GM18517 (cell line): ENCODE measurements around the gene FOXN3.

ENCODE experiments used
- ATAC-seq: cut with Tn5 transposase; IDR thresholded peaks from one replicate; pipeline ENCODE4 v1.9.1; 2021; ENCODE audit warnings: mild to moderate bottlenecking, moderate library complexity; ENCODE audit not compliant: unreplicated experiment

The FOXN3 gene

GRCh38 chr14:89417091-89417464 is at the start of gene FOXN3:
TSS of gene FOXN3 (minus strand) at chr14:89417233. CDS start at chr14:89412476, 4,757 bp downstream.
- ATAC-seq, result peak; percentile 21

GRCh38 chr14:89466484-89466883 is 49.5 kb upstream of the FOXN3 start:
- ATAC-seq, result no peak

GRCh38 chr14:89465876-89466275 is 48.8 kb upstream of the FOXN3 start:
- ATAC-seq, result no peak

- ATAC-seq, result no peak
These were observed 44.2 kb upstream of the FOXN3 start for GRCh38 chr14:89461256-89461655.

- no peak for ATAC-seq
These were observed 41.8 kb upstream of the FOXN3 start for GRCh38 chr14:89458713-89459420.

- ATAC-seq, result no peak
These were observed 40.0 kb upstream of the FOXN3 start for GRCh38 chr14:89457007-89457406.

GRCh38 chr14:89455412-89455811 is 38.4 kb upstream of the FOXN3 start:
- no peak for ATAC-seq

GRCh38 chr14:89454996-89455395 is 38.0 kb upstream of the FOXN3 start:
- no peak for ATAC-seq

GRCh38 chr14:89452281-89452680 is 35.2 kb upstream of the FOXN3 start:
- ATAC-seq, result no peak

GRCh38 chr14:89451229-89451628 is 34.2 kb upstream of the FOXN3 start:
- ATAC-seq, result no peak

- no peak for ATAC-seq
These were observed 30.3 kb upstream of the FOXN3 start for GRCh38 chr14:89447182-89447944.

- peak; percentile 45 for ATAC-seq
These were observed 28.4 kb upstream of the FOXN3 start for GRCh38 chr14:89445273-89445973.

GRCh38 chr14:89444516-89445125 is 27.6 kb upstream of the FOXN3 start:
- ATAC-seq, result no peak

GRCh38 chr14:89444044-89444443 is 27.0 kb upstream of the FOXN3 start:
- ATAC-seq, result peak; percentile 55

GRCh38 chr14:89443042-89443629 is 26.1 kb upstream of the FOXN3 start:
- no peak for ATAC-seq

- ATAC-seq, result no peak
These were observed 25.2 kb upstream of the FOXN3 start for GRCh38 chr14:89442280-89442679.

- ATAC-seq, result no peak
These were observed 24.2 kb upstream of the FOXN3 start for GRCh38 chr14:89440986-89441909.

- ATAC-seq, result no peak
These were observed 19.0 kb upstream of the FOXN3 start for GRCh38 chr14:89435892-89436656.

- ATAC-seq, result no peak
These were observed 18.5 kb upstream of the FOXN3 start for GRCh38 chr14:89435492-89435891.
